NCI-H82 treated with DMSO at 0.1 percent for 48 hours (cell line): ENCODE results near the gene LY6G6C.

Source experiments
- DNase-seq: peaks from one replicate; lab custom pipeline; 2025; ENCODE audit not compliant: unreplicated experiment; lab: John Stamatoyannopoulos, UW

Gene LY6G6C, protein sequence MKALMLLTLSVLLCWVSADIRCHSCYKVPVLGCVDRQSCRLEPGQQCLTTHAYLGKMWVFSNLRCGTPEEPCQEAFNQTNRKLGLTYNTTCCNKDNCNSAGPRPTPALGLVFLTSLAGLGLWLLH

DNA sequence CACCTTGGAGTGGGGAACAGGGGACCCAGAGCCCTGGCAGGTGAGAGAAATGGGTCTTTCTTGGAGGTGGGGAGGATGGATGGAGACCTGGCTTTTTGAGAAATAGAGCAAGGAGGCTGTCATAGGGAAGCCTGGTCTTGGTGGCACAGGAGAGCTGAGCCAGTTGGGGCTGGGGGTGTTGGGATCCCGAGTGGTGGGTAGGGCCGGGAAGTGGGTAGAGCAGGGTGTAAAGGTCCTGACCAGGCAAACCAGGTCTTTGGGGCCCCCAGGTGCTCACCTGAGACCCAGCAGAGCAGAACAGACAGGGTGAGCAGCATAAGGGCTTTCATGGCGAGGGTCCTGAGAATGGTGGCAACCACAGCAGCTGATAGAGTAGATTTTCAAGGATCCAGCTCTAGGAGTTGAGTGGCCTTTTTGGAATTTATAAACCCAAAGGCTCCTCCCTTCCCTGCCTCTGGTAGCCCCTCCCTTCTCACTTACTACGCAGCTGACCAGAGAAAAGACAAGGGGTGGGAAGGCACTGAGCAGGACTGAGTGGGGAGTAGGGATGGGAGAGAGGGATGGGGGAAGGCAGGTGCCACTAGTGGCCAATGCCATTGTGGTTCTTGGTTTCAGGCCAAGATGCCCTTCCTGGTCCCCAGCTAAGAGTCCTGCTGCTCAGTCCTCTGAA is at the start of gene LY6G6C:
TSS of gene LY6G6C (minus strand) at position 396 of the 670 bp plus-strand sequence. CDS start at position 329, 67 bp downstream.
- no peak for DNase-seq

DNA sequence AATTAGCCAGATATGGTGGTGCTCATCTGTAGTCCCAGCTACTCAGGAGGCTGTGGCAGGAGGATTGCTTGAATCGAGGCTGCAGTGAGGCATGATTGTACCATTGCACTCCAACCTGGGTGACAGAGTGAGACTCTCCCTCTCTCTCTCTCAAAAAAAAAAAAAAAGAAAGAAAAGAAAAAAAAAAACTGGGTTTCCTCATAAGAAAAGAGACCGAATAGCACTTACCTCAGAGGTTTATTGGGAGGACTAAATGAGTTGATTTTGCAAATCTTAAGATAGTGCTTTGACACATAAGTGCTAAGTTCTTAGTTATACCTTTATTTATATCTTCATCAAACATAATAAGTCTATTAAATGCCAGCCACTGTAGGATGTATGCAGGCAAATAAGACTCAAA is 49.3 kb upstream of the LY6G6C start:
- no peak for DNase-seq

DNA sequence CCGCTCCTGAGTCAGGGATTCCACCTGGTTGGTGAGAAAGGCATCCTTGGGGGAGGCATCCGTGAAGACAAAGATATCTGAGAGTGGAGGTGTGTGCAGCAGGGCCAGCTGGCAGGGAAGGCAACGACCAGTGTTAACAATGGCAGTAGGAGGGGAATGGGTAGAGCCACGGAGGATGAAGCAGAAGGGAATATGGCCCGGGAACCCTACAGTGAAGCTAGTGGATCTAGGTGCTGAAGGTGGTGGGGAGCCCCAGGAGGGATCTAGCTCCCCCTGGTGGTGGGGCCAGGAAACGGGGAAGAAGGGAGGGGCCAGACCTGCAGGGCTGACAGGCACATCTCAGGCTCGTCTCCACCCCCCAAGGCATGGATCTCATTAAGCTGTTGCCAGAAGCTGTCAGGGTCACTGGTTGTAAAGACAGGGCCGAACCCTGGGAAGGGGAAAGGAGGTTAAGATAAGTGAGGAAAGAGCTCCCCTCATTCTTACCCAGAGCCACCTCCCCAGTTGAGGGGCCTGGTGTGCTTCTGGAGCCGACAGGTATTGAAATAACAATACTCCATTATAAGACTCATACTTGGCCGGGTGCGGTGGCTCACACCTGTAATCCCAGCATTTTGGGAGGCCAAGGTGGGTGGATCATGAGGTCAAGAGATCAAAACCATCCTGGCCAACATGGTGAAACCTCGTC is 48.3 kb upstream of the LY6G6C start:
- peak; percentile 78 for DNase-seq

DNA sequence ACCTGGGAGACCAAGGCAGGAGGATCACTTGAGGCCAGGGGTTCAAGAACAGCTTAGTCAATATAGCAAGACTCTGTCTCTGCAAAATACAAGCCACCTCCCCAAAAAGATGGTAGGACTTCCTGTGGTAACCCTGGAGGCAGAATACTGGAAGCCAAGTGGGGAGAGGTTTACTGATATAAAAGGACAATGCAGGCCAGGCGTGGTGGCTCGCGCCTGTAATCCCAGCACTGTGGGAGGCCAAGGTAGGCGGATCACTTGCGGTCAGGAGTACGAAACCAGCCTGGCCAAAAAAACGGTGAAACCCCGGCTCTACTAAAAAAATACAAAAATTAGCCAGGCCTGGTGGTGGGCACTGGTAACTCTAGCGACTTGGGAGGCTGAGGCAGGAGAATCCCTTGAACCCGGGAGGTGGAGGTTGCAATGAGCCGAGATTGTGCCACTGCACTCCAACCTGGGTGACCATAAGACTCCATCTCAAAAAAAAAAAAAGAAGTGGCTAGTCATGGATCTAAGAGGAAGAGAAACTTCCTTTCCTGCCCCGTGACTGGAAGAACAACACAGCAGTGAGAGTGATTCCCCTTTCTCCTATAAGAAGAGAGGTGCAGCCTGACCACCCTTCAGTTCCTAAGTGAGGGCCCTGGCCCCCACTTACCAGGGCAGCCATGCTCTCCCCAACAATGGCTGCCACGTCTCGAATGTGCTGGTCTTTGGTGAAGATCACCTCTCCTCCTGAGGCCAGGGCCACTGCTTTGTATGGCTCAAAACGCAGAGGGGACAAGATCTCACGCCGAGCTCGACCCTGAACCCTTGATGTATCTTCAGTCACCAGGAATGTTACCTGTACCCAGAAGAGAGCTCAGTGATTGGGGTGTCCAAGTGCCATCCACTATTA is 47.1 kb upstream of the LY6G6C start:
- no peak for DNase-seq

DNA sequence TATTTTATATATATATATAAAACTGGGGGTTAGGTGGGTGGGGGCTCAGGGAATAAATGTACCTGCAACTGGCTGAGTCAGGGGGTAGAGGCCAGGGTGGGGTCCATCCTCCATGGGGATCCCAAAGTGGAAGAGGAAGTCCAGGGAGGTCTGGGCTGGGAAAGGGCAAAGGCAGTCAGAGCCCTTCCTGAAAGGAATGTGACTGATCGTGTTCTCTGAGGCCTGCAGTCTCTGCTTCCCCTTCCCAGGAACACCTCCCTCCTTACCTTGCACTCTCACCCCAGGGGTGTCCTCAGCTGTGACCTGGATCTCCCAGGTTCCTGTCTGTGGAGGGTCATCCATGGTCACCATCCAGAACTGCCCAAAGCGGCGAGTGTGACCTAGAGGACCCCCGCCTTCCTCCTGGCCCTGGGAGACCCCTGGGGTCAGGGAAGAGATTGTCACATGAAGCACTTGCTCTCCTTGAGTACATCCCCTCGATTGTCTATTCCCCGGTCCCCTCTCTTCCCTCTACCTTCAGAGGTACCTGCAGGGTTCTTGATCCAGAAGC is 45.6 kb upstream of the LY6G6C start:
- DNase-seq: no peak

DNA sequence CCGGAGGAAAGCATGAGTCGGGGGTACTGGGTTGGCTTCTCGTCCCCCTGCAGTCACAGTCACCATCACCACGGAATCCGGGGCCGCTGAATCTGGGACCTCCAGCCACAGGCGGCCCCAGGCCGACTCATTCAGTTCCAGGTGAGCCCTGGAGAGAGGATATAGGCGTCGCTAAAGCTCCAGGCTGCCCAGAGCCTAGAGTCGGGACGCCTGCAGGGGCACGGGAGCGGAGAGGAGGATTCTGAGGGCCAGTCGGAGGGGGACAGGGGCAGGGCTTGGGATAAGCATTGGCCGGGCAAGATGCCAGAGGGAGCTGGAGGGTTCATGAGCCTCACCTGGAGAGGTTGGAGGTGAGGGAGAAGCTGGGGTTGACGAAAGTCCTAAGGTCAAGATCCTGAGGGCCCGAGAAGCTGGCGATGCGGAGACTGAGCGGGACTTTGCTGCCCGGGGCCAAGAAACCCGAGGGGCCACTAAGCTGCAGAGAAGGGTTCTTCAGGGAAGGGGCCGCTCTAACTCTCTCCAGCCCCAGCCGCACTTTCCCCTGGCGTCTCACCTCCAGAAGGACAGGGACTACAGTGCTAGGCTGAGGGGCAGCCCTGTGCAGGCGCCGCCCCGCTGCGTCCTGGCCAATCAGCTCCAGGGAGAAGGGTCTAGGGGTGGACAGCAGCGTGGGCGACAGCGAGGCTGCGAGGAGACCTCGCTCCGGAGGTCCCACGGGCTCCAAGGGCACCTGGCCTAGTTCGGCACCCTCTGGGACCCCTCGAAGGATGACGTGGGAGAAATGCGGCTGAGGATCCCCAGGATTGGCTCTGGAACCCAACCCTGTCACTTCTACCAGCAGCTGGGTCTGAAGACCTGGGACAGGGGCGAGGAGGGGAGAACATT is 44.6 kb upstream of the LY6G6C start:
- DNase-seq: peak; percentile 46

DNA sequence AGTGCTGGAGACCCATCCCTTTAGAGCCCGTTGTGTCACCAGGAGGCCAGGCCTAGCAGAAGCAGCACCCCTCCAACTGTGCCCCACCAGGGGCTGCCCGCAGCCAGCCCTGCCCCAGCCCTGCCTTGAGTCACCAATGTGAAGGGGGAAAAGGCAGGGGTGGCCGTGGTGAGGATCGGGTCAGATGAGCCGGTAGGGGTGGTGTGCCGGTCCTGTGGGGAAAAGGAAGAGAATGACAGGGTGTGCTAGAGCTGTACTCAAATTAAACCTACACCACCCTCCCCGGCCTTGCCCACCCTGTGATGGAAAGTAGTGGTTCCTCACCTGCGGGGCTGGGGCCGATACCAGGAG is 44.0 kb upstream of the LY6G6C start:
- DNase-seq: no peak

DNA sequence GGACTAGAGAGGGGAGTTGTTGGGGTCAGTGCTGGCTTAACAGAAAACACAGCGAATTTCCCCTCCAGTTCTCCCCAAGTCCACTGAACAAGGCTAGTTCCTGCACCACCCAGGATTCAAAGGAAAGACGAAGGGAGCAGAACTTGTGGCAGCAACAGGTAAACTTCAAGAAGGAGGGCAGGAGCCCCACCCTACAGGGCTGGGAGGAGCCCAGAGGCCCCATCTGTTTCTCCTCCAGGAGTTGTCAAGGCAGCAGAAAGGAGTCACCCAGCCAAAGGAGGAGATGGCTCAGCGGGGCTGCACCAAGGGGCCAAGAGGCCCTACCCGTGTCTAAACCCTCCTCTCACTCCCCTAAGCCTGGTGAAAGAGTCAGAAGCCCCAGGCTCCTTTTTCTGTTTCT is 42.7 kb upstream of the LY6G6C start:
- DNase-seq: no peak

DNA sequence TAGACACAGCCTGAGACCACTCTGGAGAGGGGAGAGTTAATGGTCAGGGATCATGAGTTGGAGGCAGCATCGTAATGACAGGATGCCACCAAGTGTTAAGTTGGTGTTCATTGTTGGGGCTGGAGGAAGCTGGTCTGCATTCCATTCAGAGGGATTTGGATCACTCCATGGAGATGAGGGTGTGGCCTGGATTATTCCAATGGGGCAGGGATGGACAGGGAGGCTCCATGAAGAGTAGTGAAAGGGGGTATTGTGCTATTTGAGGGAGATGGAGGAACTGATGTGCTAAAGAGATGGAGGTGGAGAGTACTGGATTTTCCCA is 42.0 kb upstream of the LY6G6C start:
- peak; percentile 25 for DNase-seq

DNA sequence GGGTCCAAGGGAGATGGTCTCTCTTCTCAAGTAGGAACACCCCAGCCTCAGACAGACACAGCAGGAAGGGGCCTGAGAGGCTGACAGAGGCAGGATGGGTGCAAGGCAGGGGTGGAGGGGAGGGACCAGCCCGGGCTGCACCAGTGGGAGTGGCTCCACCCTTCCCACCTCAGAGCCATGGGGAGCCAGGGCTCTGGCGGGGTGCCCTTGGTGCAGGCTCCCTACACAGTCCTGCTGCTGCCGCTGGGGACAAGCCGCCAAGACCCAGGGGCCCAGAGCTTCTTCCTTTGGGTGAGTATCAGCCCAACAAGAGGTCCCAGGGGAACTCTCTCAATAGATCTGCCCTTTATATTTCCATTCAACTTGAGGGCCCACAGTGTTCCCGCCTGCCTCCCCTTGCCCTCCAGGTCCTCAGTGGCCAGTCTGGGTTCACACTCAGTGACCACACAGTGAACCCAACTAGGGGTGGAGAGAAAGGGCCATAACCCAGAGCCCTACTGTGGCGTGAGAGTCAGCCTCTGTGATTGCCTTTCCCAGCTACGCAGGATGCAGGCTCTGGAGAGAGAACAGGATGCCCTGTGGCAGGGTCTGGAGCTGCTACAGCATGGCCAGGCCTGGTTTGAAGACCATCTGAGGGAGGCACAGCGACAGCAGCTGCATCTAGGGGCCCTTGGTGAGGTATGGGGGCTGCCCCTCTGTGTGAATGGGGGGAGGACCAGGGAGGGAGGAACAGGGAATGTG is 41.5 kb upstream of the LY6G6C start:
- DNase-seq: no peak

DNA sequence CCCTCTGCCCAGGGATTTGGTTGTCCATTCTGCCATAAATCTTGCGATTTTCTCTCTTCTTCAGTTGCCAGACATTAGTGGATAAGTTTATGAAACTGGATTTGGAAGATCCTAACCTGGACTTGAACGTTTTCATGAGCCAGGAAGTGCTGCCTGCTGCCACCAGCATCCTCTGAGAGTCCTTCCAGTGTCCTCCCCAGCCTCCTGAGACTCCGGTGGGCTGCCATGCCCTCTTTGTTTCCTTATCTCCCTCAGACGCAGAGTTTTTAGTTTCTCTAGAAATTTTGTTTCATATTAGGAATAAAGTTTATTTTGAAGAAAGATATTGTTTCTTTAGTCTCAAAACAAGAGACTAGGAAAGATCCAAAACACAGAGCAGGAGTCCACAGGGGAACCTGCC is 40.8 kb upstream of the LY6G6C start, which contains the start of gene SAPCD1:
TSS of gene SAPCD1 (plus strand) at position 301 of the 400 bp plus-strand sequence. CDS start 399 bp downstream, outside the sequence.
- no peak for DNase-seq

DNA sequence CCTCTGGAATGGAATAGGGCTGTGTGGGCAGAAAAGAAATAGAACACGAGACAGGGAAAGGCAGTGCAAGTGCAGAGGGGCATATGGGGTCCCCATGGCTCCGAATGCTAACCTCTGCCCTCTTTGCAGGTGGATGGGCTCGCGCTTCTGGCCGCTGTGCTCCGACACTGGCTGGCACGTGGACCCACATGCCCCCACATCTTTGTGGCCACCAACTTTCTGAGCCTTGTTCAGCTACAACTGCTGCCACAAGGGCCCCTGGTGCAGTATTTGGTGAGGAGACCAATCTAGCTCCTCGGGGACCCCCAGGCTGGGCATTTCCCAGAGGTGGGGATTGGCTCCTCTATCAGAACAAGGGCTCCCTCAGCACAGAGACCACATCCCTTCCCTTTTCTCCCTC is 39.8 kb upstream of the LY6G6C start:
- no peak for DNase-seq

DNA sequence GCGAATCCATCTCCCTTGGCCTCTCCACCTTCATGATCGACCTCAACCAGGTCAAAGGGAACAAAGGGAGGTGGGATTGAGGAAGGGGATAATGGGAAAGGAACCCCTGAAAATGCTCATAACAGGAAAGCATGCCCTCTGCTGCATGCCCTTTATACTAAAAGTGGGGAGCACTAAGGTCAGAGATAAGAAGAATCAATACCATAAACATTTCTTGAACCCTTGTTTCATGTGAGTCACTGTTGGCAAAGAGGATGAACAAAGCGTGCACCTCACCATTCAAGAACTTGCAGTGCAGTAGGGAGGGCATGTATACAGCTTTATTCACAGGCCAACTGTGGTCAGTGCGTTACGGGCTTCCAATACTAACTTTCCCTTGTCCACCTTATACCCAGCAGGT is 39.2 kb upstream of the LY6G6C start:
- no peak for DNase-seq

DNA sequence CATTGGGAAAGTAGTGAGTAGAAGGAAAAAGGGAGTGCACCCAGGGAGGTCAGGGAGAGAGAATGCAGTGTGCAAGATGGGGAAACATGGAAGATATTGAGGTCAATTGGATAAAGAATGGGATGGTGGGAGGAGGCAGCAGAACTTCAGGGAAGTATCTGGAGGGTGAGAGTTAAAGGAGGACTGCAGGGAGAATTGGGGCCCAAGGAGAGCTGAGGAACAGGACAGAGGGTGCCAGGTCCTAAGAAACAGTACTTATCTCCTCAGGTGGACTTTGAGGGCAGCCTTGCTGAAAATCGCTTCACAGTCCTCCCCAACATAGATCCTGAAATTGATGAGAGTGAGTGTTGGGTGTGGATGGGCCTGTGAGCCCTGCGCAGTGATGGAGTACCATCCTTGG is 36.7 kb upstream of the LY6G6C start:
- DNase-seq: no peak

DNA sequence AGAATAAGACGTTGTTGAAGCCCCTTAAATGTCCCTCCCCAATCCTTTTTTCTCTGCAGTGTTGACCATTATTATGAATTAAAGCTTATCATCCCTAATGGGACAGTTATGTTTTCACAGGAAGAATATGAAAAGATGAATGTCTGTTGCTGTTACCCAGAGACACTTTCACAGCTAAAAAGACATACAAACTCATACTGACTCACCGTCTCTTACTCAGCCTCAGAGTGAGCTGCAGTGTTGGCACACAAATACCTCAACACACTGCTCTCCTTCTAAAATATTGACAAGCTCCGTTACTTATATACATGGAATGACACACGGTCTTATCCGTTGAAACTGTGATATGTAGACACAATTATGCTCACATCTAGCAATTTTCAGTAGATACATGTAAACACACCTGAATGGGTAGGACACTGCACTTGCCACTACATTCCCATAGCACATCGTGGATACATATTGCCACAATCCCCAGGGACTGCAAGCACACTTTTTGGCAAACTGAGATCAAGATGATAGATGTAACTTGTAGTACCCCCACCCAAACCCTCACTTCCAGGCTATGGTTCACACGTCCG is 31.3 kb upstream of the LY6G6C start:
- no peak for DNase-seq

DNA sequence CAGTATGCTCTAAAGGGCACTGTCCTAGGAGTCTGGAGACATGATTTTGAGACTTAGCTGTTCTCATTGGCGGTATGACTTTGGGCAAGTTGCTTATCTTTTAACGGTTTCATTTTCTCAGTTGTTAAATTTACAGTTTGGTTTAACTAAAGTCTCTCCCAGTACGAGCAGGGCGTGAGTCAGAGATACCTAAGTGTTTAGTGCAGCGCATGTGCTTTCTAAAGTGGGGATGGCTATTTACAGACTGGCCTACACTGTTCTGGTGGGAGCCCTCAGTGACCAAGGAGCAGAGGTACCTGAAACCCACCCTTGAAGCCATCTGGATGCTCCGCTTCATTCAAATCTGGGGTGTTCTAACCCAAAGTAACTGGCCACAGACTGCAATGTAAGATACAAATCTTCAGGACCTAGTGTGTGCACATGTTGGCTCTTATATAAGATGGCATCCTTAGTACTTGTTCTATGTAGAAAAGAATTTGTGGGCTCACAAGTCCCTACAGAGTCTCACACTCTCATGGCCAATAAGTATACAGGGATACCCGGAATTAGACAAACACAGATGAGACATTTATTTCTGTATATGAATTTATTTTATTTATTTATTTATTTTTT is 29.0 kb upstream of the LY6G6C start:
- no peak for DNase-seq

DNA sequence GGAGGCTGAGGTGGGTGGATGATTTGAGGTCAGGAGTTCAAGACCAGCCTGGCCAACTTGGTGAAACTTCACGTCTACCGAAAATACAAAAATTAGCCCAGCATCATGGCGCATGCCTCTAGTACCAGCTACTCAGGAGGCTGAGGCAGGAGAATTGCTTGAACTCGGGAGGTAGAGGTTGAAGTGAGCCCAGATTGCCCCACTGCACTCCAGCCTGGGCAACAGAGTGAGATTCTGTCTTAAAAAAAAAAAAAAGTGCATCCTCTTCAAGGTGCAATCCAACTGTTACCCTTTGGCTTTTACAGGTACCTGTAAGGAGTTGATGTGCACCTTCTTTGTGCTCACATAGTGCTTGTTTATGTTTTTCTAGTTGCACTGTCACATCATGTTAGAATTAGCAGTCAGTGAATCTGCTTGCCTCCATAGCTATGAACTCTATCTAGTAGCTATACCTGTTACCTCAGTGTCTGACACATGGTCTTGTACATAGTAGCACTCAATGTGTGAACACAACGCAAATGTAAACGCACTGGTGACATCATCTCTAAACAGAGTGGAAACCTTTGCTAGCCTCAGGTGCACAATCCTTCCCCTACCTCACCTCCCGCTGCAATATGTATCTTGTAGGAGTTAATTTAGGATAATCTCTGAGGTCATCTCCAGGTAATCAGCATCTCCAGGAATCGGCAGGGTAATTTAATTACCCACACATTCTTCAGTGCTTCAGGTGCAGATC is 27.9 kb upstream of the LY6G6C start:
- DNase-seq: no peak

DNA sequence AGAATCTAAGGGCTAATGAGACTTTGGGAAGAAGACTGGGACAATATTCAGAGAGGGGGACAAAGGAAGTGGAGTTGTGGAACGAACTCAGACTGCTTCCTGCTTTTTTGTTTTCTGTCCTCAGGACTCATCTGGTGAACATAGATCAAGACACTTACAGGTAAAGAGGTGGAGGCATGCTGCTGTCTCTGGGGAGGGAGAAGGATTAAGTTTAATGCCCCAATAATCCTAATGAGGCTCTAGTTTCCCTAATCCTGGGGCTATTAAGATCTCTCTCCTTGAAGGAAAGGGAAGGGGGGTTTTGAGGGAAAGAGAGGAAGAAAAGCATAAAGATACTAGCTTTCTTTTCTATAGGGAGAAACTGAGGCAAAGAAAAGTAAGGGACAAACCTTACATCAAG is 22.9 kb upstream of the LY6G6C start:
- peak; percentile 96 for DNase-seq
